CD14-positive monocyte (primary cell): Measurements from ENCODE around the gene UQCRHL. TPM values are rescaled to one million over a fixed set of nuclear protein-coding genes. Genes with fewer than 3 reads are reported as not detected.
A peak's percentile ranks its signal among the peaks of the same experiment; 100 is the strongest.

Source experiments
- DNase-seq, 3 donors: peaks; one replicate each; pipeline ENCODE4 v3.0.0-alpha.2; 2011 to 2022
- H2AFZ ChIP-seq: 2 replicates; pipeline ENCODE4 v1.6.0; 2012; ENCODE audit warnings: mild to moderate bottlenecking, low read depth, low read length, inconsistent platforms; ENCODE audit not compliant: insufficient read depth, poor library complexity, severe bottlenecking
- H3K27ac ChIP-seq, 2 donors: 1 replicate in 1 of 2; 2 replicates in 1 of 2; pipeline ENCODE4 v1.5.1; 2012 to 2013; ENCODE audit warnings: low read length in 2 of 2, control low read depth in 1 of 2, inconsistent platforms in 1 of 2, low read depth in 1 of 2, mild to moderate bottlenecking in 1 of 2
- H3K27me3 ChIP-seq, 2 donors: one replicate each; pipeline versions ENCODE4 v1.6.0 to v1.6.1; 2011 to 2013; ENCODE audit warnings: low read length in 2 of 2; ENCODE audit not compliant: control insufficient read depth in 2 of 2, insufficient read depth in 2 of 2
- H3K36me3 ChIP-seq, 2 donors: replicated peaks in 1 of 2; 1 replicate in 1 of 2; 2 replicates in 1 of 2; pipeline versions ENCODE4 v1.5.1 to v1.6.1; 2012 to 2013; ENCODE audit warnings: low read length in 2 of 2, control low read depth in 1 of 2, inconsistent platforms in 1 of 2, mild to moderate bottlenecking in 1 of 2; ENCODE audit not compliant: insufficient read depth in 2 of 2, control insufficient read depth in 1 of 2
- H3K4me1 ChIP-seq, 2 donors: 1 replicate in 1 of 2; 2 replicates in 1 of 2; pipeline versions ENCODE4 v1.5.1 to v1.6.1; 2012 to 2013; ENCODE audit warnings: low read length in 2 of 2, control low read depth in 1 of 2, inconsistent platforms in 1 of 2, mild to moderate bottlenecking in 1 of 2, moderate library complexity in 1 of 2; ENCODE audit not compliant: insufficient read depth in 2 of 2, control insufficient read depth in 1 of 2
- H3K4me2 ChIP-seq: replicated peaks from 2 replicates; pipeline ENCODE3; 2012; ENCODE audit warnings: low read length, moderate library complexity, mild to moderate bottlenecking; ENCODE audit not compliant: poor library complexity, severe bottlenecking; ENCODE audit errors: extremely low read depth
- H3K4me3 ChIP-seq, 3 experiments: fragments of 200-600 bp in 1 of 3; sonication (generic) in 1 of 3; replicated peaks in 1 of 3; 1 replicate in 2 of 3; 2 replicates in 1 of 3; pipeline ENCODE4 v1.5.1; 2011 to 2013; ENCODE audit warnings: low read length in 3 of 3, mild to moderate bottlenecking in 3 of 3, control low read depth in 2 of 3, low read depth in 2 of 3, inconsistent platforms in 1 of 3, moderate library complexity in 1 of 3
- H3K79me2 ChIP-seq: 2 replicates; pipeline ENCODE4 v1.6.0; 2012; ENCODE audit warnings: mild to moderate bottlenecking, control low read depth, inconsistent platforms, low read length, moderate library complexity; ENCODE audit not compliant: insufficient read depth
- H3K9ac ChIP-seq: 2 replicates; pipeline ENCODE4 v1.6.0; 2017; ENCODE audit warnings: low read length, mild to moderate bottlenecking; ENCODE audit not compliant: insufficient read depth, poor library complexity, severe bottlenecking
- H3K9me3 ChIP-seq, 2 donors: replicated peaks in 1 of 2; 1 replicate in 1 of 2; 2 replicates in 1 of 2; pipeline versions ENCODE4 v1.5.1 to v1.6.1; 2012 to 2013; ENCODE audit warnings: low read length in 2 of 2, control low read depth in 1 of 2; ENCODE audit not compliant: control insufficient read depth in 1 of 2, insufficient read depth in 1 of 2
- H4K20me1 ChIP-seq: 2 replicates; pipeline ENCODE4 v1.6.0; 2012; ENCODE audit warnings: mild to moderate bottlenecking, low read length, control low read depth, moderate library complexity; ENCODE audit not compliant: insufficient read depth
- H3K27ac Mint-ChIP-seq, 7 donors: one replicate each; pipeline ENCODE4 v1.8.0; 2020; ENCODE audit warnings: mild to moderate bottlenecking in 7 of 7, mixed read lengths in 7 of 7, moderate library complexity in 6 of 7, inconsistent platforms in 2 of 7
- H3K27me3 Mint-ChIP-seq, 3 donors: one replicate each; pipeline ENCODE4 v1.8.0; 2021 to 2022; ENCODE audit warnings: low read depth in 3 of 3, mild to moderate bottlenecking in 3 of 3, mixed read lengths in 3 of 3, moderate library complexity in 3 of 3, inconsistent platforms in 1 of 3
- H3K36me3 Mint-ChIP-seq, 2 donors: one replicate each; pipeline ENCODE4 v1.8.0; 2020; ENCODE audit warnings: mixed read lengths in 2 of 2, inconsistent platforms in 1 of 2, mild to moderate bottlenecking in 1 of 2
- H3K4me1 Mint-ChIP-seq: one replicate; pipeline ENCODE4 v1.8.0; 2020; ENCODE audit warnings: mild to moderate bottlenecking, mixed read lengths
- H3K4me3 Mint-ChIP-seq, 2 donors: one replicate each; pipeline ENCODE4 v1.8.0; 2020; ENCODE audit warnings: mild to moderate bottlenecking in 2 of 2, mixed read lengths in 2 of 2, moderate library complexity in 1 of 2
- H3K9me3 Mint-ChIP-seq, 7 donors: one replicate each; pipeline ENCODE4 v1.8.0; 2020 to 2022; ENCODE audit warnings: mixed read lengths in 7 of 7, mild to moderate bottlenecking in 6 of 7, moderate library complexity in 6 of 7, inconsistent platforms in 2 of 7
- WGBS: methylation state at CpG from one replicate; pipeline ENCODE4 v1.1.5; 2013; ENCODE audit warnings: missing lambda C conversion rate; ENCODE audit not compliant: insufficient coverage; 5-methylcytosine and 5-hydroxymethylcytosine counted together
- intact Hi-C, 2 donors: fragments of 100-400 bp; cut with micrococcal nuclease; formaldehyde crosslinking; loops; one replicate each; pipeline versions ENCODE4 v1.15.0 to v1.15.1; 2023
- polyA plus RNA-seq, 3 donors: library from polyadenylated mRNA; depleted of rRNA in 1 of 3; unstranded in 2 of 3; stranded (reverse) in 1 of 3; fragments of 300-500 nt in 2 of 3; fragments of >200 nt in 1 of 3; fragmentation: Illumina TruSeq in 2 of 3; gene quantifications; 1 replicate in 2 of 3; 2 replicates in 1 of 3; pipeline ENCODE4 v1.2.3, GENCODE V29; 2012 to 2021
- TF ChIP-seq, protein P1 (sequence below): fragments of 200-600 bp; IDR thresholded peaks from one replicate; pipeline ENCODE4 v1.8.0; 2022; ENCODE audit warnings: antibody characterized with exemption, mild to moderate bottlenecking

UQCRHL gene
- polyA plus RNA-seq, 3 donors: 1.0 to 1.3 (median 1.0) TPM

DNA sequence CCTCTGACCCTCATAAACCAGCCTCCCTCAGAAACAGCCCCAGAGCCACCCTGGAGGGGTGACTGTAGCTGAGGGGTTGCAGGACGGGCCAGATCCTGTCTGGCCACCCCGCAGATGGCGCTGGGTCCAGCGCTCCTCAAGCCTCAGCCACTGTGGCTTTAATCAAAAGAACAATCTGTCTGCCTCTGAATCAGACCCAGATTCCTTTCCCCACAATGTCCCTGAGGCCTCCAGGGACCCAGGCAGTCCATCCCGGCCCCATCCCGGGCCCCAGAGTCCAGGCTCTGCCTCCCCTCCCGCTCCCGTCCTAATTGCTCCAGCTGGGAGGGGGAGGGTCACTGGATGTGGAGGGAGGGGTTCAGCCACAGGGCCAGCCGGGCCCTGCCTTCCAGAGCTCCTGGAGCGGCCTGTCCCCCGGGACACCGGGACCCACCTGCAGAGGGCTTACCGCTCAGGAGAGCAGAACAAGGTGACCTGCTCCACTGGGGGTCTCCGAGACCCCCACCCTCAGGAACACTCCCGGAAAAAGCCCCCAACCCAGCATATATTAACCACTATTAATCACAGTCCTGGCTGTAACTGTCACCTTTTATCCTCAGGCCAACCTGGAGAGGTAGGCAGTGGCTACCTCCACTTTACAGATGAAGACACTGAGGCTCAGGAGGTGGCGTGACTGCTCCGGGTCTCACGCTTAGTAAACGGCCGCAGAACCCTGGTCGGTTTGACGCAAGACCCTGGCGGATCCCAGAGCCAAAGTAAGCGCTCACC is 49.7 kb downstream of the UQCRHL start:
- Histone ChIP-seq H3K4me3 (no peak overlapping the region), H3K4me1 (no peaks in the 10 kb centered on the region), H3K9me3 (peaks cover 0 to 11% of the 10 kb centered on the region in 2 donors), H3K27me3 (peaks cover 30 to 63% of the 10 kb centered on the region in 2 donors), H3K9ac (no peak overlapping the region), H3K79me2 (no peaks in the 10 kb centered on the region), H4K20me1 (no peaks in the 10 kb centered on the region), H2AFZ (no peak overlapping the region), H3K27ac (no peak overlapping the region), H3K36me3 (no peaks in the 10 kb centered on the region), H3K4me2 (no peak overlapping the region)
- peak overlapping the region in 1 of 2 donors; percentile 73 for H3K4me3 Mint-ChIP-seq
- TF ChIP-seq, protein P1, sequence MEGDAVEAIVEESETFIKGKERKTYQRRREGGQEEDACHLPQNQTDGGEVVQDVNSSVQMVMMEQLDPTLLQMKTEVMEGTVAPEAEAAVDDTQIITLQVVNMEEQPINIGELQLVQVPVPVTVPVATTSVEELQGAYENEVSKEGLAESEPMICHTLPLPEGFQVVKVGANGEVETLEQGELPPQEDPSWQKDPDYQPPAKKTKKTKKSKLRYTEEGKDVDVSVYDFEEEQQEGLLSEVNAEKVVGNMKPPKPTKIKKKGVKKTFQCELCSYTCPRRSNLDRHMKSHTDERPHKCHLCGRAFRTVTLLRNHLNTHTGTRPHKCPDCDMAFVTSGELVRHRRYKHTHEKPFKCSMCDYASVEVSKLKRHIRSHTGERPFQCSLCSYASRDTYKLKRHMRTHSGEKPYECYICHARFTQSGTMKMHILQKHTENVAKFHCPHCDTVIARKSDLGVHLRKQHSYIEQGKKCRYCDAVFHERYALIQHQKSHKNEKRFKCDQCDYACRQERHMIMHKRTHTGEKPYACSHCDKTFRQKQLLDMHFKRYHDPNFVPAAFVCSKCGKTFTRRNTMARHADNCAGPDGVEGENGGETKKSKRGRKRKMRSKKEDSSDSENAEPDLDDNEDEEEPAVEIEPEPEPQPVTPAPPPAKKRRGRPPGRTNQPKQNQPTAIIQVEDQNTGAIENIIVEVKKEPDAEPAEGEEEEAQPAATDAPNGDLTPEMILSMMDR: no peak
- WGBS: 16% methylated on average over 18 of the region's 24 CpGs
- peaks cover 0 to 5% of the 10 kb centered on the region in 2 donors for H3K36me3 Mint-ChIP-seq
- DNase-seq: no peak
- intact Hi-C loops: no loop called here
- H3K4me1 Mint-ChIP-seq: peaks cover 15% of the 10 kb centered on the region
- peaks cover 70 to 82% (median 73%) of the 10 kb centered on the region in 3 donors for H3K27me3 Mint-ChIP-seq
- peaks cover 0 to 13% (median 5%) of the 10 kb centered on the region in 7 donors for H3K9me3 Mint-ChIP-seq
- H3K27ac Mint-ChIP-seq: peak overlapping the region in 2 of 7 donors; percentile 50 to 72

Other genes starting within 250 kb of the UQCRHL start
- not detected for gene AGMAT, start 222.6 kb downstream of the UQCRHL start, polyA plus RNA-seq
- gene DDI2, start 190.2 kb downstream of the UQCRHL start, polyA plus RNA-seq: 1 to 10 TPM; 2.5 to 5.4 (median 3.2) TPM
- gene PLEKHM2, start 123.3 kb downstream of the UQCRHL start, polyA plus RNA-seq: 10 to 100 TPM in 1 of 3 donors, 1 to 10 TPM in 2; 4.0 to 79.3 (median 5.8) TPM
- gene SLC25A34, start 71.4 kb downstream of the UQCRHL start, polyA plus RNA-seq: 1 to 10 TPM in 1 of 3 donors, under 1 TPM in 2; 0.08 to 2.7 (median 0.61) TPM
- not detected for gene TMEM82, start 65.2 kb downstream of the UQCRHL start, polyA plus RNA-seq
- gene FBLIM1, start 48.9 kb downstream of the UQCRHL start, polyA plus RNA-seq: not detected
- gene SPEN, start 40.1 kb upstream of the UQCRHL start, polyA plus RNA-seq: 10 to 100 TPM in 1 of 3 donors, 1 to 10 TPM in 2; 3.1 to 30.9 (median 6.1) TPM
- gene ZBTB17, start 168.5 kb upstream of the UQCRHL start, polyA plus RNA-seq: 10 to 100 TPM in 1 of 3 donors, 1 to 10 TPM in 2; 2.8 to 93.3 (median 7.6) TPM
- gene SRARP, start 196.6 kb upstream of the UQCRHL start, polyA plus RNA-seq: not detected
- not detected for gene HSPB7, start 210.4 kb upstream of the UQCRHL start, polyA plus RNA-seq
- under 1 TPM in 1 of 3 donors, not detected in 2; 0.07 TPM for gene CLCNKA, start 214.4 kb upstream of the UQCRHL start, polyA plus RNA-seq
- not detected for gene CLCNKB, start 236.1 kb upstream of the UQCRHL start, polyA plus RNA-seq